ENCODE measurements around the gene ACP2. TPM values are rescaled to one million over a fixed set of nuclear protein-coding genes. Genes with fewer than 3 reads are reported as not detected.
A peak's percentile ranks its signal among the peaks of the same experiment; 100 is the strongest.
"Not testable (repeated sequence)": the region's sequence is repeated elsewhere in the genome, so short reads cannot be mapped to it uniquely, and the experiment has no call there.

ACP2 gene
- total and polyA plus RNA-seq, 12 donors: 39.8 to 127 (median 73.6) TPM

DNA sequence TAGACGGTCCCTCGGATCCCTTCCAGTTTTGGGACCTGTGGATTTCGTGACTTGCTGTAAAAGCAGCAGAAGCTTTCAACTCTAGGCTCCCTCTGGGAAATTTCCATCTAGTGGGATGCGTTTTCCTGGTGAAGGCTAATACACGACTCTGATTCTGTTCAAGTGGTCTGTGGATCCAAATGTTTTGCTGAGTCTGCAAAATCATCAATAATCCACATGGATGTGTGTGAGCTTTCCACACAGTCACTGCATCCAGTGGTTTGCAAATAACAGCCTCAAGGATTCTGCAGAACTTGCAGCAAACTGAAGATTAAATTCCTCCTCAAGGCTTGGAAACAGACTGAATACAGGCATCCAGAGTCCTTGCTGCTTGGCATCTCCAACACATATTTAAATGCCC is 46.0 kb downstream of the ACP2 start:
- intact Hi-C loops (cut with DNase I): no loop called here
- Histone ChIP-seq H3K36me3 (replicated peaks in 1 of 2) (no peaks in the 10 kb centered on the region), H3K9me3 (replicated peaks in 1 of 3) (no peaks in the 10 kb centered on the region), H3K27me3 (no peaks in the 10 kb centered on the region), H3K4me1 (replicated peaks in 1 of 2) (no peaks in the 10 kb centered on the region), H3K27ac (no peak overlapping the region), H3K4me3 (no peak overlapping the region)
- TF ChIP-seq, protein P1, sequence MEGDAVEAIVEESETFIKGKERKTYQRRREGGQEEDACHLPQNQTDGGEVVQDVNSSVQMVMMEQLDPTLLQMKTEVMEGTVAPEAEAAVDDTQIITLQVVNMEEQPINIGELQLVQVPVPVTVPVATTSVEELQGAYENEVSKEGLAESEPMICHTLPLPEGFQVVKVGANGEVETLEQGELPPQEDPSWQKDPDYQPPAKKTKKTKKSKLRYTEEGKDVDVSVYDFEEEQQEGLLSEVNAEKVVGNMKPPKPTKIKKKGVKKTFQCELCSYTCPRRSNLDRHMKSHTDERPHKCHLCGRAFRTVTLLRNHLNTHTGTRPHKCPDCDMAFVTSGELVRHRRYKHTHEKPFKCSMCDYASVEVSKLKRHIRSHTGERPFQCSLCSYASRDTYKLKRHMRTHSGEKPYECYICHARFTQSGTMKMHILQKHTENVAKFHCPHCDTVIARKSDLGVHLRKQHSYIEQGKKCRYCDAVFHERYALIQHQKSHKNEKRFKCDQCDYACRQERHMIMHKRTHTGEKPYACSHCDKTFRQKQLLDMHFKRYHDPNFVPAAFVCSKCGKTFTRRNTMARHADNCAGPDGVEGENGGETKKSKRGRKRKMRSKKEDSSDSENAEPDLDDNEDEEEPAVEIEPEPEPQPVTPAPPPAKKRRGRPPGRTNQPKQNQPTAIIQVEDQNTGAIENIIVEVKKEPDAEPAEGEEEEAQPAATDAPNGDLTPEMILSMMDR (IDR thresholded peaks at IDR 0.05): no peak
- no peak for TF ChIP-seq POLR2A (IDR thresholded peaks at IDR 0.05)
- no peak for DNase-seq
- 49 to 70% (median 65%) methylated on average over 5 of the region's 5 CpGs for WGBS, 4 donors

DNA sequence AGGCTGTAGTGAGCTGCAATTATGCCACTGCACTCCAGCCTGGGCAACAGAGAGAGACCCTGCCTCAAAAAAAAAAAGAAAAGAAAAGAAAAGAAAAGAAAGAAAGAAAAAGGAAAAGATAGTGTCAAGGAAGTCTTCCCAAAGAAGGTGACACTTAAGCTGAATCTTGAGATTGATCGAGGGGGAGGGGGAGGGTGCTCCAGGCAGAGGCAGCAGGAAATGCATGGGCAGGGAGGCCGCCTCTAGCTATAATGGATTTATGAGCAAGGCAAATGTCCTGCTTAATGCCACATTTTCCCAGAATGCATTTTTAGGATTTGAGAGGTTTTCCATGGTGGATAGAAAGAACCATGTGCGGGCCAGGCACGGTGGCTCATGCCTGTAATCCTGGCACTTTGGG is 47.6 kb downstream of the ACP2 start:
- intact Hi-C loops (cut with DNase I): no loop called here
- Histone ChIP-seq H3K4me1 (replicated peaks in 1 of 2) (no peaks in the 10 kb centered on the region), H3K27me3 (no peaks in the 10 kb centered on the region), H3K9me3 (replicated peaks in 1 of 3) (no peaks in the 10 kb centered on the region), H3K4me3 (no peak overlapping the region), H3K36me3 (replicated peaks in 1 of 2) (no peaks in the 10 kb centered on the region), H3K27ac (no peak overlapping the region)
- TF ChIP-seq POLR2A (IDR thresholded peaks at IDR 0.05): no peak
- TF ChIP-seq, protein P1 (IDR thresholded peaks at IDR 0.05): no peak
- no peak for DNase-seq
- 80 to 94% (median 85%) methylated on average over 4 of the region's 4 CpGs for WGBS, 4 donors

DNA sequence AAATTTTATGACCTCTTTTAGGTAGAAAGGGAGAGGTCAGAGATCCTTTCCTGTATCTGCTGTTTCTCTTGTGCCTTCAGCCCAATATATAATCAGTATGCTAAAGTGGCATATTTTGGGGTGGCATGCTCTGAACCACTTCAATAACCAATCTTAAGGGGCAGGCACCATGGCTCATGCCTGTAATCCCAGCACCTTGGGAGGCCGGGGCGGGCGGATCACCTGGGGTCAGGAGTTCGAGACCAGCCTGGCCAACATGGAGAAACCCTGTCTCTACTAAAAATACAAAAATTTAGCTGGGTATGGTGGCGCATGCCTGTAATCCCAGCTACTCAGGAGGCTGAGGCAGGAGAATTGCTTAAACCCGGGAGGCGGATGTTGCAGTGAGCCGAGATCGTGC is 50.5 kb downstream of the ACP2 start:
- H3K27me3 ChIP-seq; H3K9me3 ChIP-seq (replicated peaks in 1 of 3); intact Hi-C loops (cut with DNase I); H3K4me3 ChIP-seq; DNase-seq; H3K4me1 ChIP-seq (replicated peaks in 1 of 2); H3K36me3 ChIP-seq (replicated peaks in 1 of 2); H3K27ac ChIP-seq: not testable (repeated sequence)
- WGBS, 4 donors: 82 to 89% (median 89%) methylated on average over 7 to 9 of the region's 9 CpGs

DNA sequence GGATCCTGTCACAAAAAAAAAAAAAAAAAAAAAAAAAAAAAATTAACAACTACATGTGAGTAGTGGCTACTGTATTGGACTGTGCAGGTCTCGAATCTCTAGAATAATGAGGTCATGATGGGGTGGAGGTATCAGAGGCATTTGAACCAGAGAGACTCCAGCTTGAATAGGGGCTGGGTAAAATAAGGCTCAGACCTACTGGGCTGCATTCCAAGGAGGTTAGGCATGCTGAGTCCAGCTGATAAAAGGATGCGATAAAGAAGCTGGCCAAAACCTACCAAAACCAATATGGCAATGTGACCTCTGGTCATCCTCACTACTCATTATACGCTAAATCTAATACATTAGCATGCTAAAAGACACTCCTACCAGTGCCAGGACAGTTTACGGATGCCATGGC is 56.5 kb downstream of the ACP2 start:
- TF ChIP-seq, protein P1 (IDR thresholded peaks at IDR 0.05): no peak
- TF ChIP-seq POLR2A (IDR thresholded peaks at IDR 0.05): no peak
- Histone ChIP-seq H3K4me3 (no peak overlapping the region), H3K27ac (no peak overlapping the region), H3K27me3 (no peaks in the 10 kb centered on the region), H3K36me3 (replicated peaks in 1 of 2) (no peaks in the 10 kb centered on the region), H3K9me3 (replicated peaks in 1 of 3) (no peaks in the 10 kb centered on the region), H3K4me1 (replicated peaks in 1 of 2) (peaks cover 6 to 7% of the 10 kb centered on the region in 2 donors)
- peak in 1 of 7 donors; percentile 51 for DNase-seq
- intact Hi-C loops (cut with DNase I): no loop called here
- 56 to 61% (median 58%) methylated on average over 3 to 4 of the region's 4 CpGs for WGBS, 4 donors

DNA sequence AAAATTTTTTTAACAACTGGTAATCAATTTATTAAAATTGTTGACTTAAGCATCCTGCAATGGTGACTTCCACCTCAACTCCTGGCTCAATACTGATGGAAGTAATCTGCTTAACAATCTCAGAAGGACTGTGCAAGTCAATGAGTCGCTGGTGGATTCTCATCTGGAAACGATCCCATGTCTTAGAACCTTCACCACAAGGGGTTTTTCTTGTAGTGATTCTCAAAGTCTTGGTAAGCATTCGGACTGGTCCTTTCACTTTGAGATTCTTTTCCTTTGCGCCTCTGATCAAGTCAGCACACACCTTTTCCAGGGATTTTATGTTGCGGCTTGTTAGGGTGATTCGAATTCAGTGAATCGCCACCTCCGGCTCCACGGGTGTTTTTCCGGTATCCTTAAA is 57.5 kb downstream of the ACP2 start:
- H3K4me3 ChIP-seq; H3K36me3 ChIP-seq (replicated peaks in 1 of 2); H3K9me3 ChIP-seq (replicated peaks in 1 of 3); H3K27me3 ChIP-seq; intact Hi-C loops (cut with DNase I); H3K27ac ChIP-seq; DNase-seq: not testable (repeated sequence)
- 83 to 86% (median 84%) methylated on average over 10 of the region's 10 CpGs for WGBS, 4 donors
- H3K4me1 ChIP-seq (replicated peaks in 1 of 2): peaks cover 13 to 14% of the 10 kb centered on the region in 2 donors

Other genes with a start within 250 kb of the ACP2 start
- 100 to 1,000 TPM in 6 of 9 donors, 10 to 100 TPM in 3; 74.4 to 411 (median 122) TPM for gene ARFGAP2, start 71.9 kb downstream of the ACP2 start, total RNA-seq
- 10 to 100 TPM; 72.3 to 92.6 (median 91.1) TPM for gene ARFGAP2, start 71.9 kb downstream of the ACP2 start, polyA plus RNA-seq
- 100 to 1,000 TPM in 6 of 9 donors, 10 to 100 TPM in 3; 69.9 to 211 (median 108) TPM for gene PACSIN3, start 62.4 kb downstream of the ACP2 start, total RNA-seq
- gene PACSIN3, start 62.4 kb downstream of the ACP2 start, polyA plus RNA-seq: 10 to 100 TPM; 49.4 to 78.9 (median 73.7) TPM
- 100 to 1,000 TPM in 1 of 9 donors, 10 to 100 TPM in 8; 35.8 to 121 (median 48.4) TPM for gene DDB2, start 33.8 kb downstream of the ACP2 start, total RNA-seq
- 100 to 1,000 TPM in 1 of 3 donors, 10 to 100 TPM in 2; 48.3 to 128 (median 54.9) TPM for gene DDB2, start 33.8 kb downstream of the ACP2 start, polyA plus RNA-seq
- gene NR1H3, start 9.2 kb upstream of the ACP2 start, total RNA-seq: 10 to 100 TPM; 23.7 to 76.3 (median 42.6) TPM
- gene NR1H3, start 9.2 kb upstream of the ACP2 start, polyA plus RNA-seq: 100 to 1,000 TPM in 1 of 3 donors, 10 to 100 TPM in 2; 15.4 to 246 (median 75.8) TPM
- gene MADD, start 21.3 kb upstream of the ACP2 start, total RNA-seq: 10 to 100 TPM; 38.8 to 83.0 (median 51.1) TPM
- 10 to 100 TPM; 33.4 to 48.9 (median 45.9) TPM for gene MADD, start 21.3 kb upstream of the ACP2 start, polyA plus RNA-seq
- gene MYBPC3, start 103.9 kb upstream of the ACP2 start, total RNA-seq: 1 to 10 TPM in 8 of 9 donors, under 1 TPM in 1; 0.54 to 4.9 (median 2.0) TPM
- gene MYBPC3, start 103.9 kb upstream of the ACP2 start, polyA plus RNA-seq: 1 to 10 TPM; 1.5 to 5.8 (median 2.9) TPM
- gene SPI1, start 129.7 kb upstream of the ACP2 start, total RNA-seq: 10 to 100 TPM in 8 of 9 donors, 1 to 10 TPM in 1; 2.7 to 65.6 (median 40.6) TPM
- 10 to 100 TPM in 2 of 3 donors, 1 to 10 TPM in 1; 7.0 to 79.2 (median 43.0) TPM for gene SPI1, start 129.7 kb upstream of the ACP2 start, polyA plus RNA-seq
- gene SLC39A13, start 159.8 kb upstream of the ACP2 start, total RNA-seq: 10 to 100 TPM; 29.2 to 92.9 (median 57.7) TPM
- gene SLC39A13, start 159.8 kb upstream of the ACP2 start, polyA plus RNA-seq: 10 to 100 TPM in 2 of 3 donors, 1 to 10 TPM in 1; 8.2 to 80.5 (median 64.5) TPM
- 100 to 1,000 TPM in 6 of 9 donors, 10 to 100 TPM in 3; 85.4 to 173 (median 128) TPM for gene PSMC3, start 177.6 kb upstream of the ACP2 start, total RNA-seq
- gene PSMC3, start 177.6 kb upstream of the ACP2 start, polyA plus RNA-seq: 100 to 1,000 TPM; 110 to 291 (median 137) TPM
- gene RAPSN, start 200.3 kb upstream of the ACP2 start, total RNA-seq: 1 to 10 TPM in 7 of 9 donors, under 1 TPM in 2; 0.18 to 5.1 (median 1.9) TPM
- 1 to 10 TPM in 2 of 3 donors, under 1 TPM in 1; 0.33 to 4.7 (median 3.9) TPM for gene RAPSN, start 200.3 kb upstream of the ACP2 start, polyA plus RNA-seq

Measured in adrenal gland (tissue), 12 donors.